GM12864 (cell line): ENCODE results near the gene SORCS2.

ENCODE experiments used
- DNase-seq: peaks from one replicate; pipeline ENCODE4 v3.0.0-alpha.2; 2011; ENCODE audit warnings: low read depth
- H3K4me3 ChIP-seq: 2 replicates; pipeline ENCODE4 v1.5.1; 2011; ENCODE audit warnings: mild to moderate bottlenecking, low read depth, low read length, control low read depth
- CTCF ChIP-seq: IDR thresholded peaks from 2 replicates; pipeline ENCODE4 v1.5.1; 2011; ENCODE audit warnings: low read depth, mild to moderate bottlenecking, moderate library complexity, low read length, control low read depth, inconsistent platforms; ENCODE audit errors: missing control alignments

The SORCS2 gene

DNA sequence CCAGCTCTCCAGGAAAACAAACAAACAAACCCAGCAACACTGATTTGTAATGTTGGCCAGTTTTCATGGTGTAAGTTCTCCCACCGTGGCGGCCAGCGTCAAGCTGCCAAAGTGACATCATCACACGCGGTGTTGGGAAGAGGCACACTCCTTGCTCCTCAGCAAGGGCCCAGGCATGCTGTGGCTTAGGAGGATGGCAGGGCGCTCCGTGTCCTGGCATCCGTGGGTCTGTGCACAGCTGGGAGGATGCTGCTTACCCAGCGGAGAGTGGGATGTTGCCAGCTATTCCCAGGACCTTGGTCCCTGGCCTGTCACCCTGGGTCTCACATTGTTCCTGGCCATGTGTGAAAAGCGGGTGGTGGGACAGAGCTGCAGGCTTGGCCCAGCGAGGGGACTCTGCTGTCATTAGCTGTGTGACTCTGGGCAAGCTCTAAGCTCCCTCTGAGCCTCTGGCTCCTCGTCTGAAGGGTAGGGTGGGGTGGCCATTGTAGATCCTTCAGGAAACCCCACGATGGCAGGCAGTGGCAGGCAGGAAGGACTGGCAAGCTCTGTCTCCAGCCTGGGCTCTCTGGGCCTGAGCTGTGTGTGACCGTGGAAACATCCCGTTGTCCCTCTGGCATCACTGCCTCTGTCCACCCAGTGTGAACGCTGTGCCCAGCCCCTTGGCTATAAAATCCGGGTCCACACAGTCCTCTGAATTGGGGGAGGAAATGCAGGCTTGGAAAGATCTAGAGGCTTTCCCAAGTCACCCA, 231.6 kb downstream of the SORCS2 start:
- no peak for TF ChIP-seq CTCF
- DNase-seq: no peak
- H3K4me3 ChIP-seq: no peak overlapping the region

- DNase-seq: no peak
- no peak overlapping the region for H3K4me3 ChIP-seq
- TF ChIP-seq CTCF: no peak
Observed at GRCh38 chr4:7424553-7425111, 232.3 kb downstream of the SORCS2 start.

- no peak for DNase-seq
- TF ChIP-seq CTCF: no peak
- no peak overlapping the region for H3K4me3 ChIP-seq
Observed at GRCh38 chr4:7425124-7425523, 232.8 kb downstream of the SORCS2 start.

GRCh38 chr4:7425591-7426468, 233.5 kb downstream of the SORCS2 start:
- no peak for DNase-seq
- H3K4me3 ChIP-seq: no peak overlapping the region
- TF ChIP-seq CTCF: no peak

- TF ChIP-seq CTCF: no peak
- no peak overlapping the region for H3K4me3 ChIP-seq
- no peak for DNase-seq
Observed at GRCh38 chr4:7426525-7427171, 234.3 kb downstream of the SORCS2 start.

- no peak overlapping the region for H3K4me3 ChIP-seq
Observed at GRCh38 chr4:7427361-7427760, 235.0 kb downstream of the SORCS2 start.

More at GRCh38 chr4:7427361-7427760, 235.0 kb downstream of the SORCS2 start:
- no peak for DNase-seq
- no peak for TF ChIP-seq CTCF
